HUDEP-2 (cell line): ENCODE measurements around the gene CDK11B.
"Not testable (repeated sequence)": the region's sequence is repeated elsewhere in the genome, so short reads cannot be mapped to it uniquely, and the experiment has no call there.

Experiments
- DNase-seq, 76 experiments: peaks; one replicate each; lab custom pipeline; 2025; ENCODE audit not compliant: unreplicated experiment in 76 of 76; lab: John Stamatoyannopoulos, UW

The CDK11B gene

GRCh38 chr1:1658583-1659549 is at the start of gene CDK11B:
CDK11B (minus strand) TSS chr1:1659004; CDS start chr1:1657485, 1,519 bp downstream.
- DNase-seq = peak; percentile 25 to 91 (median 84)

- not testable (repeated sequence) for DNase-seq
Observed at GRCh38 chr1:1707897-1708296, 49.1 kb upstream of the CDK11B start.

GRCh38 chr1:1707241-1707640 is 48.4 kb upstream of the CDK11B start:
- DNase-seq = not testable (repeated sequence)

GRCh38 chr1:1705623-1706022 is 46.8 kb upstream of the CDK11B start:
- not testable (repeated sequence) for DNase-seq

DNA sequence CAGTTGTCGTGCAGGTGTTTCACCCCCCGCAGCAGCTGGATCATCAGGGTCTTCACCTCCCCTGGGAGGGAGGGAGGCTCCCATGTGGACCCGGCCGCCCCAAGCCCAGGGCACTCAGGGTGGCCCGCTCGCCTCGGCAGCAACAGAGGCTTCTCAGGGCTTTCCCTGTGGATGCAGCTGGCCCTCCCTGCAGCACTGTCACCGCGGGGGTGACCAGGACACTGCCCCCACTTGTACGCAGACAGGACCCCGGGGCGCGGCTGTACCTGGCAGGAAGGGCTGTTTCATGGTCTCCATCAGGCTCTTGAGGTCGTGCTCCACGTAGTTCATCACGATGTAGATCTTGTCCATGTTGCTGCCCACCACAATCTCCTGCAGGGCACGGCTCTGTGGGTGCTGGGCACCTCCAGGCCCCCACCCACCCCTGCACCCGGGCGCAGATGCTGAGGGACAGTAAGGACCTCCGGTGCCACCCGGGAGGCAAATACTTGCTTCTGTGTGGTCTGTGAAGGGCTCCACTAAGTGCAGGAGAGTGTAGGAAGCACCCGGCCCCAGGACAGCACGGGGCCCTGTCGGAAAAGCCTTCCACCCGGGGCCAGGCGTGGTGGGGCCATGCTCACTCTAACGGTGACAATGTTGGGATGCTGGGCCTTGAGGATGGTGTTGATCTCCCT is 45.6 kb upstream of the CDK11B start:
- DNase-seq = not testable (repeated sequence)

DNA sequence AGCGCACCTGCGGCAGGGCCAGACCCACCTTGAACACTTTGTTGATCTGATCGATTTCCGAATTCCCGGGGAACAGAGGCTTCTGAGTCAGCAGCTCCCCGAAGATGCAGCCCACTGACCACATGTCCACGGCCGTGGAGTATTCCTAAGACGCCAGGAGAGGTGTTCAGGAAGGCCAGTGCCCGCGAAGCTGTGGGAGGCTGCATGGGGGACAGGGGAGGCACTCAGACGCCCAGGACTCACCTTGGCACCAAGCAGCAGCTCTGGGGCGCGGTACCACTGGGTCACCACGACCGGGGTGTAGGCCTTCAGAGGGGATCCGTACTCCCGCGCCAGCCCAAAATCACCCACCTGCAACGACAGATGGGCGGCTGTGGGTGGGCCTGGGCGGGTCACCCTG is 45.0 kb upstream of the CDK11B start:
- DNase-seq = no peak

- not testable (repeated sequence) for DNase-seq
Observed at GRCh38 chr1:1702506-1702905, 43.7 kb upstream of the CDK11B start.

DNA sequence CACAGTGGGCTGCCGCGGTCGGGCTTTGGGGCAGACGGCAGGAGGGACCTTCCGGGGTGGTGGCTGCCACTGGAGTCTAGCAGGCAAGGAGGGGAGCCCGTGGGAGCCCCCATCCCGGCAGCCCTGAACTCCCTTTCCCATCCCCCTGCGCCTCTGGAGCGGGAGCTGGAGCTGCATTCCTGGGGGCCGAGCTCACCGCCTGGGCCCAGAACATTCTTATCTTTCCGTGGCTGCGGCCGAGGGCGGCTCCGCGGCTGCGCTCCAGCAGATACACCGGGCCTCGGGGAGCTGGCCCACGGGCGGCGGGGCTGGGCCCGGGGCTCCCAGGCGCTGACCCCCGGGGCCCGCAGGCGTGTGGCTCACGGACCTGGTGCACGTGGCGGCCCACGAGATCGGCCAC is 41.8 kb upstream of the CDK11B start:
- not testable (repeated sequence) for DNase-seq

- not testable (repeated sequence) for DNase-seq
Observed at GRCh38 chr1:1700067-1700466, 41.3 kb upstream of the CDK11B start.

- DNase-seq = not testable (repeated sequence)
Observed at GRCh38 chr1:1699061-1699460, 40.3 kb upstream of the CDK11B start.

- DNase-seq = not testable (repeated sequence)
Observed at GRCh38 chr1:1697358-1698183, 38.8 kb upstream of the CDK11B start.

- not testable (repeated sequence) for DNase-seq
Observed at GRCh38 chr1:1696431-1697357, 37.9 kb upstream of the CDK11B start.

- DNase-seq = peak in 71 of 76 experiments; percentile 10 to 84 (median 70)
Observed at GRCh38 chr1:1692714-1693647, 34.2 kb upstream of the CDK11B start, which contains the start of gene SLC35E2B. SLC35E2B (minus strand) TSS chr1:1692795; CDS start chr1:1676699, 16,096 bp downstream.

DNA sequence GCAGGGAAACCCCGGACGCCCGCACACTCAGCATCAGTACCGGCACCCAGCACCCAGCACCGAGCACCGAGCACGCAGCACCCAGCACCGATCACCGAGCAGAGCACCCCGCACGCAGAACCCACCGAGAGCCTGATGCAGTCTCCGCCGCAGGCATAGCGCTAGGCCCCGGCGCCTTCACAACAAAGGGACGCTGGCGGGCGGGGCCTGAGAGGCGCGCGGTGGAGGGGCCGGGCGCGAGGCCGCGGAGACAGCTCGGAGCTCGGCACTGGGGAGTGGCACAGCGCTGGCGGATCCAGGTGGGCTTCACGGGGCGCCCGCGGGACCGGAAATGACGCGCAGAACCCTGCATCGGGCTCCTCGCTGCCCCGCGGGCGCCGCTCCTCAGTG is 33.5 kb upstream of the CDK11B start:
- peak in 49 of 76 experiments; percentile 18 to 79 (median 56) for DNase-seq

DNA sequence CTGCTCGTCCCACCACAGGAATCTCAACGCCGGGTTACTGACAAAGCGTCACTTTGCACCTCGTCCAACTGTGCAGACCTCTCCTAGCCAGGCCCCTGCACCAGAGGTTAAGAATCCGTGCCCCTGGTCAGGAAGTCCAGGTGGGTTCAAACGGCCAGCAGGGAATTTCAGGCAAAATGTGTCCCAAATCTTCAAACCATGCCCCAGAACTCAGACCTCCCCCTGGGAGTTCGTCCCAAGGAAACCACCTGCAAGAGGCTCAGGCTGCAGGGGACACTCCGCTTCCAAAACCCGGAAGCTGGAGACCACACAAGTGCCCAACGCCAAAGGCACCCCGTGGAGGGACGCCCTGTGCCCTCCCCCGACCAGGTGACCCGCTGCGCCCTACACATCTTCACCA is 32.6 kb upstream of the CDK11B start:
- DNase-seq = not testable (repeated sequence)

DNA sequence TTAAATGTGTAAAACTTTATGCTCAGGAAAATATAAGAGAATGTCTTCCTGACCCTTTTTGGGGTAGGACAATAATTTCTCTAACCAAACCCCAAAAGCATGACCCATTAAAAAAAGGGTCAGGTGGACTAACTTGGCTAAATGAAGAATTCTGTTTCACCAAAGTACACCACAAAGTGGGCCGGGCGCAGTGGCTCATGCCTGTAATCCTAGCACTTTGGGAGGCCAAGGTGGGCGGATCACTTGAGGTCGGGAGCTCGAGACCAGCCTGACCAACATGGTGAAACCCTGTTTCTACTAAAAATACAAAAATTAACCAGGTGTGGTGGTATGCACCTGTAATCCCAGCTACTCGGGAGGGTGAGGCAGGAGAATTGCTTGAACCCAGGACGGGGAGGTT is 30.7 kb upstream of the CDK11B start:
- DNase-seq = not testable (repeated sequence)

DNA sequence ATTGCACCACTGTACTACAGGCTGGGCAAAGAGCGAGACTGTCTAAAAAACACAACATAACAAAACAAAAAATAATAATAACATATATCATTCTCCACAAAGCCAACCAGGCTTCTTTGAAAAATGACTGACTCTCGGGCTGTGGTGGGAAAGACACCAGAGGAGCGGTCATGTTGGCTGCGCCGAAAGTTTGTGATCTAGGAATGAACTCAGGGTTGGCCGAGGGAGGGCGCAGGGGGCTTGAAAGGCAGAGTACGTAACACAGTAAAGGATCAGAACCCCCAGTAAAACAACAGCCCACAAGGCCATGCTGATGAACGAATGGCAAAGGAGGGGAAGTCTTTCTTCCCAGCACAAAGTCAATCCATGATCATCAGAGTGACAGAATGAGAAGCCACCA is 29.0 kb upstream of the CDK11B start:
- DNase-seq = no peak

DNA sequence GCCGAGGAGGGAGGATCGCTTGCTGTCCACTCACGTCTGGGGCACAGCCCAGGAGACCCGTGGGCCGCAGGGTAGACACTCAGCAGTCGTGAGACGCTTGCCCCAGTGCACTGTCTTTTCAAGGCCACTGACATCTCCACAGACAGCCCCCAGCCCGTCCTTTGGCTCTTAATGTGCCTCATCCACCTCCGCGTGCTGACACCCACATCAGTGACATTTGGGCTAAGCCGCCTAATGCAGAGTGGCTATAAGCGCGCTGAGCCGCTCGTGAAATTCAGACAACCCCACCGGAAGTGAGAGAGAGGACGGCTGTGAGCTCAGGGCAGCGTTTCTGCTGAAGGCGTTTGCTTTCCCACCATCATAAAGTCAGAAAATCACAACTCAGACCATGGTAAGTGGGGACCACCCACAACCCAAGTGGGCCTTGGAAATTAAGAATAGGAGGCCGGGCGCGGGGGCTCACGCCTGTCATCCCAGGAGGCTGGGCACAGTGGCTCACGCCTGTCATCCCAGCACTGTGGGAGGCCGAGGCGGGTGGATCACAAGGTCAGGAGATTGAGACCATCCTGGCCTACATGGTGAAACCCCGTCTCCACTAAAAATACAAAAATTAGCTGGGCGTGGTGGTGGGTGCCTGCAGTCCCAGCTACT is 25.4 kb upstream of the CDK11B start:
- no peak for DNase-seq
